GM19324 (cell line): ENCODE measurements around the gene ABCD1.
"Not testable (repeated sequence)": the region's sequence is repeated elsewhere in the genome, so short reads cannot be mapped to it uniquely, and the experiment has no call there.

Source experiments
- ATAC-seq: cut with Tn5 transposase; IDR thresholded peaks from one replicate; pipeline ENCODE4 v1.9.1; 2021; ENCODE audit warnings: mild to moderate bottlenecking, moderate library complexity; ENCODE audit not compliant: unreplicated experiment, low FRiP score

ABCD1 gene

DNA sequence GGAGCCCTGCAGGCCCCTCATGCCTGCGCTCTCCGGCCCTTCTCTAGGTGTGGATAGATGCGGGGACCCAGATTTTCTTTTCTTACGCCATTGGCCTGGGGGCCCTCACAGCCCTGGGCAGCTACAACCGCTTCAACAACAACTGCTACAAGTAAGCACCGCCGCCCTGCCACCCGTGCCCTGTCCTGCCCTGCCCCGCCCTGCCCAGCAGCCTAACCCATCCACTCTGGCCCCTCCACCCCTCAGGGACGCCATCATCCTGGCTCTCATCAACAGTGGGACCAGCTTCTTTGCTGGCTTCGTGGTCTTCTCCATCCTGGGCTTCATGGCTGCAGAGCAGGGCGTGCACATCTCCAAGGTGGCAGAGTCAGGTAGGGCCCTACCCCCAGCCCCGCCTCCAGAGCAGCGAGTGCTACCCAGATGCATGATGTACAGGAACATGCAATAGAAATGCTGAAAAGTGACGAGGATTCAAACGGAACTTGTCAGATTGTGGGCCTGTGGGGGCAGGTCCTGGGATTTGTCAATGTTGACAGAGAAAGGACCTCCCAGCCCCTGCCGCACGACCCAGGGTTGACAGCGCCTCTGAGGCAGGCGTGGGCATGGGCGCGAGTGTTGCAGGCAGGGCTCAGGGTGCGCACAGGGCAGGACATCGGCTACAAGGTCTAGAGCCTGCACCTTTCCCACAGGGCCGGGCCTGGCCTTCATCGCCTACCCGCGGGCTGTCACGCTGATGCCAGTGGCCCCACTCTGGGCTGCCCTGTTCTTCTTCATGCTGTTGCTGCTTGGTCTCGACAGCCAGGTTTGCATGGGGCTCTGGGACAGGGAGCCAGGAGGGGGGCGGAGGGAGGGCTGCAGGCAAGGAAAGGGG, 31.2 kb upstream of the ABCD1 start:
- ATAC-seq: no peak

GRCh38 chrX:153694256-153694655, 30.4 kb upstream of the ABCD1 start:
- not testable (repeated sequence) for ATAC-seq

DNA sequence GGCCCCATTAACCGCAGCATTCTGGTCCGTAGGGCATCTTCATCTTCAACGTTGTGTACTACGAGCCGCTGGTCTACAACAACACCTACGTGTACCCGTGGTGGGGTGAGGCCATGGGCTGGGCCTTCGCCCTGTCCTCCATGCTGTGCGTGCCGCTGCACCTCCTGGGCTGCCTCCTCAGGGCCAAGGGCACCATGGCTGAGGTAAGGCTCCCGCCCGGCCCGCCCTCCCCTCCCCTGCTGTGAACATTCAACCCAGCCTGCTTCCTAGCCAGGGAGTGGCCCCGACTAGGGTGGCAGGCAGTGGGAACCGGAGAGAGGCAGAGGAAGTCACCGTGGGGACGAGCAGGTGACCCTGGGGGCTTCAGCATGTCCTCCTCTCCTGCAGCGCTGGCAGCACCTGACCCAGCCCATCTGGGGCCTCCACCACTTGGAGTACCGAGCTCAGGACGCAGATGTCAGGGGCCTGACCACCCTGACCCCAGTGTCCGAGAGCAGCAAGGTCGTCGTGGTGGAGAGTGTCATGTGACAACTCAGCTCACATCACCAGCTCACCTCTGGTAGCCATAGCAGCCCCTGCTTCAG, 29.9 kb upstream of the ABCD1 start:
- no peak for ATAC-seq

DNA sequence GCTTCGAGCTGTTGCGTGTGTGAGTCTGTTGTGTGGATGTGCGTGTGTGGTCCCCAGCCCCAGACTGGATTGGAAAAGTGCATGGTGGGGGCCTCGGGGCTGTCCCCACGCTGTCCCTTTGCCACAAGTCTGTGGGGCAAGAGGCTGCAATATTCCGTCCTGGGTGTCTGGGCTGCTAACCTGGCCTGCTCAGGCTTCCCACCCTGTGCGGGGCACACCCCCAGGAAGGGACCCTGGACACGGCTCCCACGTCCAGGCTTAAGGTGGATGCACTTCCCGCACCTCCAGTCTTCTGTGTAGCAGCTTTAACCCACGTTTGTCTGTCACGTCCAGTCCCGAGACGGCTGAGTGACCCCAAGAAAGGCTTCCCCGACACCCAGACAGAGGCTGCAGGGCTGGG, 28.6 kb upstream of the ABCD1 start:
- no peak for ATAC-seq

GRCh38 chrX:153696538-153696937, 28.1 kb upstream of the ABCD1 start:
- ATAC-seq: not testable (repeated sequence)

- not testable (repeated sequence) for ATAC-seq
Measured at GRCh38 chrX:153696986-153697722, 27.5 kb upstream of the ABCD1 start.

GRCh38 chrX:153697924-153698865, 26.5 kb upstream of the ABCD1 start:
- ATAC-seq: no peak

DNA sequence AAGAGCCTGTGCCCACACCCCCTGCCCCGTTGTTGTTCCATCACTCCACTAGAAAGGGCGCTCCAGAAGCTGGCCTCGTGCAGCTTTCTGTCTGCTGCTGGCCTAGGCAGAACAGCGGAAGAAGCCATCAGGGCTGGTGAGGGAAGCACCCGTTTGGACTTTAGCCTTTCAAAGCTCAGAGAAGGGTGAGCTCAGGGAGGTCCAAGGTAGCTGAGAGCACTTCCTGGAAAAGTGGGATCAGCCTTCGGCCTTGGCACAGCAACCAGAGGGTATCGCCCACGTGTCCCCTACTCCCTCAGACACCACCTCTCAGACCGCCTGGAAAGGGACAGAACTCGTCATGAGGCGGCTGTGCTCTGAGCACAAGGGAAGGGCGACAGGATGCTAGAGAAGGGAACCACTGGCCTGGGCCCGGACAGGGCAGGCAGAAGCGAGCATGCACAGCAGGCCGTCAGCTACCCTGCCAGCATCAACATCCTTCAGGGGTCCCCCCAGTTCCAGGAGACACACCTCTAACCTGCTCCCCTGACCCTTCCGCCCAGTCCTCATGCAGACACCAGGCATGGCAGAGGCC, 25.4 kb upstream of the ABCD1 start:
- ATAC-seq: not testable (repeated sequence)

DNA sequence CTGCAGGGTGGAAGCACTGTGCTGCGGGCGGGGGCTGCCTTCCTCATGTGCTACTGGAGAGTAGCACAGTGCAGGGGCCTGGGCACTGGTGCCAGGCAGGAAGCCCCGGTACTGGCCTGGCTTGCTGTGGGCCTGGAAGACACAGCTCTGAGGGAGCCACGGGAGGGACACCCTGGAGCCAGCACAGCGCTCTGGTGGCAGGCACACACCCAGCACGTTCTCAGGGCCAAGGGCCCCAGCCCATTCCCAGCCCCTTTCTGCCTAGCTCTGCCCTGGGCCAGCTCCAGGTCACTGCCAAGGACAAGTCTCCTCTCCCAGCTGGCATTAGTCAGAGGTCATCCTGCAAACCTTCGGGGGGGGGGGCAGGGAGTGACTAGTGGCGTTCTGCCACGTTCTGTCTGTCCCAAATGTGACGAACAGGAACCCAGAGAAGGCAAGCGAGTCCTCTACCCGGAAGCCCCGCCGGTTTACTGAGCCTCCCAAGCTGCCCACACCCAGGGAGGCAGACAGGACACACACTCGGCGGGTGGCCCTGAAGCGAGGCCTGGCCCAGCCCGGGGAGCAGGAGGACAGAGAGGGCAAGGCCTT, 24.8 kb upstream of the ABCD1 start:
- ATAC-seq: not testable (repeated sequence)

GRCh38 chrX:153700376-153700945, 24.2 kb upstream of the ABCD1 start:
- ATAC-seq: no peak

- no peak for ATAC-seq
Measured at GRCh38 chrX:153700967-153701366, 23.7 kb upstream of the ABCD1 start.

DNA sequence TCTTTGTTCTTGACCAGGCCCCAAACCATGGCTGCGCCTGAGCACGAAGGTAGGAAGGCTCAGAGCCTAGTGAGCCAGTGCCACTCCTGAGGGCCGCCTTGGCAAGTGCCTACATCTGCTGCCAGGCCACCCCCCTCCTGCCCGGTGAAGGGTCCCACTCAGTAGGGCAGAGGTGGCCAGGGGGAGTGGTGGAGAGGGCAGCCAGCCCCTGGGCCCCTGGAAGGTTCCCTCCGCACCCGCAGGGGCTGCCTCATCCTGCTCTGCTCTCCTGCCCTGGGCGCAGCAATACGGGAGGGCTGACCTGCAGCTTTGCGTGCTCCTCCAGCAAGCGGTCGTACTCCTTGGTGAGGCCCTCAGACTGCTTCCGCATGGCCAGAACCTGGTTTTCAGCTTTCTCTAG, 22.9 kb upstream of the ABCD1 start:
- ATAC-seq: no peak

DNA sequence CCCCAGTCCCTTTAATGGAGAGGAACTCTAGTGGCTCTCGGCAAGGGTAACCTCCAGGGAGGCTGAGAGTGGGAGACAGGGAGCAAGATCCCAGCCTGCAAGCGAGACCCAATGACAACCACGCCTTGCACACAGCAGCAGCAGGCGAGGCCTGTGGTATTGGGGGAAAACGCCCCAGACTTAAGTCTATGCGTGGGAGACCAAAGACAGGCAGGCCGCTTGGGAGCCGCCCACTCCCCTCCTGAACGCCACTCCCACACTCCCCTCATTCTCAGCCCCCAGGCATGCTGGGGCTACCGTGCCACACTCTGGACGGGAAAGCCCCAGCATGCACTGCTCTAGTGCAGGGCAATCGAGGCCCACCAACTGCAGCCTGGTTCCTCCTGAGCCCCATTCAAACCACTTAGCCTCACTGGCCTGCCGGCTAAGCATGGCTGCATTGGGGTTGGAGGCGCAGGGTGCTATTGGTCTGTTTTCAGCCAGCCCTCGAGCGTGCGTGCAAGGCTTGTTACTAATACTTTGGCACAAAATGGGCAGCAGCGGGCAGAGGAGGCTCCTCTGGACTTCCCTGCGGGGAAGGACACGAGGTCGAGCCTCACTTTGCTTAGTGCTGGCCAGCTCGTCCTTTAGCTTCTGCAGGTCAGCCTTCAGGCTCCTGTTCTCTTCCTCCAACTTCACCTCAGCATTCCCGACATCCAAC, 22.2 kb upstream of the ABCD1 start:
- no peak for ATAC-seq

GRCh38 chrX:153703036-153703370, 21.7 kb upstream of the ABCD1 start:
- ATAC-seq: no peak

- ATAC-seq: no peak
Measured at GRCh38 chrX:153704021-153704526, 20.6 kb upstream of the ABCD1 start.

DNA sequence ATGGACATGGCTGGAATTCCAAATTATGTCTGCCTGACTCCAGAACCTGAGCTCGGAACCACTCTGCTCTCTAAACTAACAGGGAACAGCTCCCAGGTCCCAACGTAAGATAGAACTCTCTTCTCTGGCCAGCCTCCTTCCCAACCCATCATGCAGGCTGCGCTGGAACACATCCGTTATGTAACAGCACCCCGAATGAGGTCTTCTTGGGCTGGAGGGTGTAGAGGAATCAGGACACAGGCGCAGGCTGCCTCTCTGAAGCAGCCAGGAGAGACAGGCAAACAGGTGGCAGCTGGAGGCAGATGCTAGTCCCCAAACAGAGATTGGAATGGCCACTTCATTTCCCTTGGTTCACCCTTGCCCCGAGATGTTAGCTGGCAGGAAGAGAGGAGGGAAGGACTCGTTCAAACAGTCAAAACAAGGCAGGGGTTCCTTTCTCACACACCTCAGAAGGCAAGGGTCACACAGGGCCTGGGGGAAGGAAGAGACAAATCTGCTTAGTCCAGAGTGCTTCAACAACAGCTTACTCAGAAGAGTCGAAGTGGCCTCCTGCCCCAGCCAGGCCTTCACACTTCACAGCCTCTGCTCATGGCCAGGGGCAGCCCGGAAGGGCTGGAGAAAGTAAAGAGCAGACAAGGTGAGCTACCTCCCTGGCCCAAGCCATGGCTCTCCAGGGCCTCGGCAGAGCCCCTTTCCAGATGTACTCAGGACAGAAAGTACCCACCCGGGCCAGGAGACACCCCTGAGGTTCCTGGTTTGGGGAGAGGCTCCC, 19.8 kb upstream of the ABCD1 start:
- not testable (repeated sequence) for ATAC-seq

- ATAC-seq: not testable (repeated sequence)
Measured at GRCh38 chrX:153705403-153706060, 19.1 kb upstream of the ABCD1 start.
